ENCODE results near the gene RBPJ.
A peak's percentile ranks its signal among the peaks of the same experiment; 100 is the strongest.
"Not testable (repeated sequence)": the region's sequence is repeated elsewhere in the genome, so short reads cannot be mapped to it uniquely, and the experiment has no call there.

Gene RBPJ

GRCh38 chr4:26377328-26378311, 56.8 kb downstream of the RBPJ start:
- peak; percentile 8 for DNase-seq

GRCh38 chr4:26379837-26380236, 59.0 kb downstream of the RBPJ start:
- DNase-seq = no peak

- no peak for DNase-seq
Measured at GRCh38 chr4:26380740-26381139, 59.9 kb downstream of the RBPJ start.

- DNase-seq = no peak
Measured at GRCh38 chr4:26384380-26385057, 63.7 kb downstream of the RBPJ start.

- DNase-seq = no peak
Measured at GRCh38 chr4:26385690-26386089, 64.9 kb downstream of the RBPJ start.

- no peak for DNase-seq
Measured at GRCh38 chr4:26386386-26386785, 65.6 kb downstream of the RBPJ start.

- no peak for DNase-seq
Measured at GRCh38 chr4:26388671-26389070, 67.9 kb downstream of the RBPJ start.

- no peak for DNase-seq
Measured at GRCh38 chr4:26397086-26397485, 76.3 kb downstream of the RBPJ start.

GRCh38 chr4:26400132-26400531, 79.3 kb downstream of the RBPJ start:
- no peak for DNase-seq

- DNase-seq = not testable (repeated sequence)
Measured at GRCh38 chr4:26402017-26402416, 81.2 kb downstream of the RBPJ start.

- DNase-seq = no peak
Measured at GRCh38 chr4:26402458-26402857, 81.6 kb downstream of the RBPJ start.

GRCh38 chr4:26404743-26405206, 84.0 kb downstream of the RBPJ start:
- DNase-seq = no peak

- DNase-seq = no peak
Measured at GRCh38 chr4:26406346-26406975, 85.6 kb downstream of the RBPJ start.

- no peak for DNase-seq
Measured at GRCh38 chr4:26407476-26407875, 86.7 kb downstream of the RBPJ start.

- DNase-seq = peak; percentile 67
Measured at GRCh38 chr4:26410385-26411293, 89.8 kb downstream of the RBPJ start.

GRCh38 chr4:26412381-26413372, 91.9 kb downstream of the RBPJ start:
- no peak for DNase-seq

- no peak for DNase-seq
Measured at GRCh38 chr4:26413582-26413981, 92.8 kb downstream of the RBPJ start.

- DNase-seq = no peak
Measured at GRCh38 chr4:26418107-26418506, 97.3 kb downstream of the RBPJ start.

- no peak for DNase-seq
Measured at GRCh38 chr4:26418850-26419249, 98.0 kb downstream of the RBPJ start.

GRCh38 chr4:26420438-26420837, 99.6 kb downstream of the RBPJ start:
- no peak for DNase-seq

- no peak for DNase-seq
Measured at GRCh38 chr4:26420913-26421312, 100.1 kb downstream of the RBPJ start.

Measured in activated CD4-positive, alpha-beta T cell treated with anti-CD3 and anti-CD28 coated beads, Interleukin-10, Interleukin-2, amounts not matched to agents 100 ng/mL and 50 ng/mL, durations not matched to agents 16 hours and 8 hours (primary cell).